Measurements from ENCODE around the gene BCS1L. TPM values are rescaled to one million over a fixed set of nuclear protein-coding genes. Genes with fewer than 3 reads are reported as not detected.
A peak's percentile ranks its signal among the peaks of the same experiment; 100 is the strongest.

Gene BCS1L
- total RNA-seq, 5 donors from 2014 or later (not counting 1 experiment from before 2014, with no cell fraction given) = 31.4 to 71.1 (median 54.2) TPM

GRCh38 chr2:218664653-218665052 is 5.2 kb downstream of the BCS1L start:
- no peak overlapping the region for H3K4me3 Mint-ChIP-seq
- peaks cover 57% of the 10 kb centered on the region for H3K36me3 Mint-ChIP-seq
- no CpG with 5 or more reads among the region's 7 CpGs for WGBS (ENCODE audit: insufficient coverage)
- H3K9me3 Mint-ChIP-seq = no peaks in the 10 kb centered on the region
- peaks cover 12 to 67% of the 10 kb centered on the region in 2 donors for H3K36me3 ChIP-seq (ENCODE audit: control insufficient read depth in 2 of 2, extremely low read depth in 1 of 2, insufficient read depth in 1 of 2, low read length in 1 of 2)
- no peak overlapping the region for H3K27ac Mint-ChIP-seq
- no peaks in the 10 kb centered on the region for H3K9me3 ChIP-seq
- no peak for DNase-seq
- ChIA-PET CTCF (interaction anchor here in 1 of 2 donors (0.6 kb wide), 1 partner anchor 656 kb away, joined by 3 read pairs; no protein-coding TSS in a partner anchor), POLR2A (interaction anchor here in 1 of 2 donors (0.7 kb wide), 1 partner anchor 435 kb away, joined by 3 read pairs; no protein-coding TSS in a partner anchor)
- H3K4me1 ChIP-seq (ENCODE audit: control insufficient read depth in 1 of 2, extremely low read depth in 1 of 2, insufficient read depth in 2 of 2, low read length in 2 of 2) = peaks cover 2 to 6% of the 10 kb centered on the region in 2 experiments
- no peaks in the 10 kb centered on the region for H3K27me3 Mint-ChIP-seq
- no peak overlapping the region for H3K27ac ChIP-seq (ENCODE audit: low read length)
- no peaks in the 10 kb centered on the region for H3K27me3 ChIP-seq (replicated peaks in 1 of 2; ENCODE audit: control insufficient read depth in 2 of 2, extremely low read depth in 1 of 2, insufficient read depth in 2 of 2, low read length in 1 of 2)
- peaks cover 8 to 14% (median 11%) of the 10 kb centered on the region in 3 donors for H3K4me1 Mint-ChIP-seq
- H3K4me3 ChIP-seq (ENCODE audit: control insufficient read depth in 1 of 2, extremely low read depth in 1 of 2, low read length in 1 of 2) = no peak overlapping the region
- ATAC-seq (replicated peaks in 1 of 4) = no peak

DNA sequence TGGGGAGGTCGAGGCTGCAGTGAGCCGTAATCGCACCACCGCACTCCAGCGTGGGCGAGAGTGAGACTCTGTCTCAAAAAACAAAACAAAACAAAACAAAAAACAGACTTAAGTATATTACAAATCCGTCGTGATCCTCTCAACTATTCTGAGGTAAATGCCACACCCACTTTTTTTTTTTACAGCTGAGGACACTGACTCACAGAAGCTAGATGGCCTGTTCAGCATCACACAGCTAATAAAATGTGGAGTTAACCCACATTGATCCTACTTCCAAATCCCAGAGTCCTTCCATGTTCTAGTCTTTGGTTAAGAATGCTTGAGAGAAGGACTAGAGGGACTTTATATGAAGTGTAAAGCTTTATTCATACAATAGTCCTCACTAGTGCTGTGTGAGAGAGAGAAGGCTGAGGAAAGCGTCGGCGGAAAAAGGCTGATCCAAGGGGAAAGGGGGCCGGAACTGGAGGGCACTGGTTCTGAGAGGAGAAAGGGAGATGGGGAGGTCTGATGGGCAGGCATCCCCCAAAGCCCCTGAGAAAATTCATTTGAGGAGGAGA is 11.7 kb downstream of the BCS1L start:
- Histone ChIP-seq H3K9me3 (no peaks in the 10 kb centered on the region), H3K4me1 (ENCODE audit: control insufficient read depth in 1 of 2, extremely low read depth in 1 of 2, insufficient read depth in 2 of 2, low read length in 2 of 2) (peaks cover 5 to 17% of the 10 kb centered on the region in 2 experiments), H3K27ac (ENCODE audit: low read length) (peak overlapping the region; percentile 67), H3K27me3 (replicated peaks in 1 of 2; ENCODE audit: control insufficient read depth in 2 of 2, extremely low read depth in 1 of 2, insufficient read depth in 2 of 2, low read length in 1 of 2) (no peaks in the 10 kb centered on the region), H3K36me3 (ENCODE audit: control insufficient read depth in 2 of 2, extremely low read depth in 1 of 2, insufficient read depth in 1 of 2, low read length in 1 of 2) (peaks cover 0 to 29% of the 10 kb centered on the region in 2 donors), H3K4me3 (ENCODE audit: control insufficient read depth in 1 of 2, extremely low read depth in 1 of 2, low read length in 1 of 2) (peak overlapping the region; percentile 86 to 93)
- peak overlapping the region; percentile 97 to 100 (median 99) for H3K4me3 Mint-ChIP-seq
- H3K9me3 Mint-ChIP-seq = no peaks in the 10 kb centered on the region
- H3K36me3 Mint-ChIP-seq = peaks cover 17% of the 10 kb centered on the region
- ATAC-seq (replicated peaks in 1 of 4) (peak in 2 of 4 experiments; percentile 4 to 5), DNase-seq (peak in 2 of 35 experiments; percentile 13 to 14)
- H3K4me1 Mint-ChIP-seq = peaks cover 23 to 31% (median 27%) of the 10 kb centered on the region in 3 donors
- ChIA-PET POLR2A (interaction anchor here (0.6 to 1.5 kb wide), 4 partner anchors 13 to 409 kb away, joined by 3 to 10 read pairs (median 3); partner anchors contain the start of genes BCS1L (in 1 of the 2) and ZNF142 (in 1 of the 2)), CTCF (interaction anchor here (0.7 to 1.8 kb wide), 5 partner anchors 11 to 414 kb away, joined by 3 to 16 read pairs (median 3); partner anchors contain the start of genes BCS1L (in 1 of the 2), TTLL4 (in 1 of the 2) and ZNF142 (in 1 of the 2))
- 29% methylated on average over 9 of the region's 12 CpGs for WGBS (ENCODE audit: insufficient coverage)
- no peaks in the 10 kb centered on the region for H3K27me3 Mint-ChIP-seq
- peak overlapping the region; percentile 96 to 98 for H3K27ac Mint-ChIP-seq

GRCh38 chr2:218671654-218672566 is 12.4 kb downstream of the BCS1L start, which contains the start of the genes RNF25 and STK36:
Gene RNF25 (minus strand): TSS chr2:218672002. CDS start chr2:218671970, 32 bp downstream.
Gene STK36 (plus strand): TSS chr2:218672086. CDS start chr2:218672830, 744 bp downstream.
- Mint-ChIP-seq H3K9me3 (no peaks in the 10 kb centered on the region), H3K27me3 (no peaks in the 10 kb centered on the region), H3K4me1 (peaks cover 23 to 31% (median 27%) of the 10 kb centered on the region in 3 donors), H3K27ac (peak within 1 kb of the TSS; percentile 96 to 98), H3K36me3 (peaks cover 17% of the 10 kb centered on the region), H3K4me3 (peak within 1 kb of the TSS; percentile 97 to 100 (median 99))
- ChIA-PET POLR2A (interaction anchor here (0.5 to 1.5 kb wide), 4 partner anchors 12 to 410 kb away, joined by 3 to 10 read pairs (median 3); partner anchors contain the start of genes BCS1L (in 1 of the 2) and ZNF142 (in 1 of the 2)), CTCF (interaction anchor here (0.7 to 2.5 kb wide), 7 partner anchors 12 to 414 kb away, joined by 3 to 16 read pairs (median 3); partner anchors contain the start of genes BCS1L (in 1 of the 2), TTLL4 (in 1 of the 2) and ZNF142 (in 1 of the 2))
- DNase-seq (peak; percentile 57 to 87 (median 77)), ATAC-seq (replicated peaks in 1 of 4) (peak; percentile 94 to 97 (median 96))
- Histone ChIP-seq H3K27ac (ENCODE audit: low read length) (peak within 1 kb of the TSS; percentile 67), H3K4me1 (ENCODE audit: control insufficient read depth in 1 of 2, extremely low read depth in 1 of 2, insufficient read depth in 2 of 2, low read length in 2 of 2) (peaks cover 5 to 17% of the 10 kb centered on the region in 2 experiments), H3K9me3 (no peaks in the 10 kb centered on the region), H3K36me3 (ENCODE audit: control insufficient read depth in 2 of 2, extremely low read depth in 1 of 2, insufficient read depth in 1 of 2, low read length in 1 of 2) (peaks cover 0 to 24% of the 10 kb centered on the region in 2 donors), H3K4me3 (ENCODE audit: control insufficient read depth in 1 of 2, extremely low read depth in 1 of 2, low read length in 1 of 2) (peak within 1 kb of the TSS; percentile 86 to 93), H3K27me3 (replicated peaks in 1 of 2; ENCODE audit: control insufficient read depth in 2 of 2, extremely low read depth in 1 of 2, insufficient read depth in 2 of 2, low read length in 1 of 2) (no peaks in the 10 kb centered on the region)
- WGBS (ENCODE audit: insufficient coverage) = 1% methylated on average over 46 of the region's 49 CpGs

DNA sequence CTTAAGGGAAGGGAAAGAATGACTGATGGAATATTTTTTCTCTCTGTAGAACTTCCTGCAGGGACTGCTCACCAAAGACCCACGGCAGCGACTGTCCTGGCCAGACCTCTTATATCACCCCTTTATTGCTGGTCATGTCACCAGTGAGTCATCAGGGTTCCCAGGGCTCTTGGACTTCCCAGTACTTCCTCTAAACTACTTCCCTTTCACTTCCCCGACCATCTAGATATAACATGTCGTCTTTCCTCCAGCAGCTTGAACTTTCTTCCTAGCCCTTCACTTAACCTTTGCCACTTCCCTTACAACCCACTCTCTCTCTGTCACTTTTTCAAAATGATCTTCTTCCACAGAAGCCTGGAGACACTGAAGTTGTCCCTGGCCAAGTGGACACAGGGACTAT is 19.6 kb downstream of the BCS1L start:
- Mint-ChIP-seq H3K36me3 (peaks cover 22% of the 10 kb centered on the region), H3K9me3 (no peaks in the 10 kb centered on the region), H3K27ac (no peak overlapping the region), H3K4me3 (no peak overlapping the region), H3K27me3 (no peaks in the 10 kb centered on the region), H3K4me1 (no peaks in the 10 kb centered on the region)
- 93% methylated on average over 4 of the region's 4 CpGs for WGBS (ENCODE audit: insufficient coverage)
- POLR2A ChIA-PET = interaction anchor here in 1 of 2 donors (0.5 kb wide), 1 partner anchor 29 kb away, joined by 3 read pairs; no protein-coding TSS in a partner anchor
- peaks cover 0 to 10% of the 10 kb centered on the region in 2 donors for H3K36me3 ChIP-seq (ENCODE audit: control insufficient read depth in 2 of 2, extremely low read depth in 1 of 2, insufficient read depth in 1 of 2, low read length in 1 of 2)
- no peak overlapping the region for H3K4me3 ChIP-seq (ENCODE audit: control insufficient read depth in 1 of 2, extremely low read depth in 1 of 2, low read length in 1 of 2)
- ATAC-seq (replicated peaks in 1 of 4) = no peak
- no peaks in the 10 kb centered on the region for H3K9me3 ChIP-seq
- H3K4me1 ChIP-seq (ENCODE audit: control insufficient read depth in 1 of 2, extremely low read depth in 1 of 2, insufficient read depth in 2 of 2, low read length in 2 of 2) = no peaks in the 10 kb centered on the region
- H3K27me3 ChIP-seq (replicated peaks in 1 of 2; ENCODE audit: control insufficient read depth in 2 of 2, extremely low read depth in 1 of 2, insufficient read depth in 2 of 2, low read length in 1 of 2) = no peaks in the 10 kb centered on the region
- CTCF ChIA-PET = no interaction called here
- H3K27ac ChIP-seq (ENCODE audit: low read length) = no peak overlapping the region
- no peak for DNase-seq

DNA sequence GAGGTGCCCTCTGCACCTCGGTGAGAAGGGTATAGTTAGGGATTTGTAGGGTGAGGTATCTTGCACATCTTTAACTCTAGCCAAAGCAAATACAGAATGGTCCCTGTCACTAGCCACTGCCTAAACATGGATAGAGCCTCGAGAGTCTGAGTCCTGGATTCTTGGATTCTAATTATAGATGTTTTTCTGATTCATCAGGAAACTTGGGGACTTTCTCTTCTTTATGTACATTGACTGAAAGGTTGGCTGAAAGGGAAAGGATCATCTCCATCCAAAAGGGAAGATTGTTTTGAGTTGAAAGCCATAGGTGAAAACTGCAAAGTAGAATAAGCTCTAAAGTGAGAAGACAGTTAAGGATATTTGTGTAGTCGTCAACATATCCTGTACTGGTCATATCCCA is 20.6 kb downstream of the BCS1L start:
- Mint-ChIP-seq H3K27me3 (no peaks in the 10 kb centered on the region), H3K4me3 (no peak overlapping the region), H3K9me3 (no peaks in the 10 kb centered on the region), H3K27ac (no peak overlapping the region), H3K4me1 (no peaks in the 10 kb centered on the region), H3K36me3 (peaks cover 29% of the 10 kb centered on the region)
- H3K36me3 ChIP-seq (ENCODE audit: control insufficient read depth in 2 of 2, extremely low read depth in 1 of 2, insufficient read depth in 1 of 2, low read length in 1 of 2) = peaks cover 0 to 10% of the 10 kb centered on the region in 2 donors
- no peak for DNase-seq
- ATAC-seq (replicated peaks in 1 of 4) = no peak
- H3K4me1 ChIP-seq (ENCODE audit: control insufficient read depth in 1 of 2, extremely low read depth in 1 of 2, insufficient read depth in 2 of 2, low read length in 2 of 2) = no peaks in the 10 kb centered on the region
- ChIA-PET CTCF (interaction anchor here in 1 of 2 donors (0.6 kb wide), 1 partner anchor 37 kb away, joined by 3 read pairs; no protein-coding TSS in a partner anchor), POLR2A (no interaction called here)
- H3K27ac ChIP-seq (ENCODE audit: low read length) = no peak overlapping the region
- no peaks in the 10 kb centered on the region for H3K9me3 ChIP-seq
- H3K27me3 ChIP-seq (replicated peaks in 1 of 2; ENCODE audit: control insufficient read depth in 2 of 2, extremely low read depth in 1 of 2, insufficient read depth in 2 of 2, low read length in 1 of 2) = no peaks in the 10 kb centered on the region
- no peak overlapping the region for H3K4me3 ChIP-seq (ENCODE audit: control insufficient read depth in 1 of 2, extremely low read depth in 1 of 2, low read length in 1 of 2)
- WGBS (ENCODE audit: insufficient coverage) = 80% methylated on average over 1 of the region's 3 CpGs

Data from T-cell (primary cell).